GM12878 (cell line): ENCODE data around the gene HMGB4. TPM values are rescaled to one million over a fixed set of nuclear protein-coding genes. Genes with fewer than 3 reads are reported as not detected.

ENCODE experiments used
- ATAC-seq: fragments of 200-7000 bp; cut with Tn5 transposase; 3 replicates; pipeline ENCODE4 v1.9.1; 2020; ENCODE audit warnings: mild to moderate bottlenecking, moderate library complexity
- BruUV-seq: library from RNA; stranded (reverse); fragments of 400-500 nt; replicated peaks from 2 replicates; lab custom pipeline; 2021; lab: Mats Ljungman, UMichigan
- CTCF ChIA-PET: fragments of 300-600 bp; sonication (Branson Sonifier 250); formaldehyde crosslinking; extraction: SDS; loops from one replicate; lab custom pipeline; 2021; ENCODE audit warnings: inconsistent platforms; lab: Yijun Ruan, JAX
- POLR2A ChIA-PET: fragments of 350-600 bp; formaldehyde crosslinking; extraction: SDS; loops from one replicate; lab custom pipeline; 2021; ENCODE audit warnings: inconsistent platforms; lab: Charles Lee
- RAD21 ChIA-PET: fragments of 300-600 bp; sonication (Branson Sonifier 250); formaldehyde crosslinking; loops from one replicate; lab custom pipeline; 2023; ENCODE audit warnings: antibody characterized with exemption; ENCODE audit not compliant: unreplicated experiment; lab: Charles Lee
- SMC1A ChIA-PET: fragments of 300-600 bp; sonication (Branson Sonifier 250); formaldehyde crosslinking; loops from one replicate; lab custom pipeline; 2023; ENCODE audit not compliant: unreplicated experiment, uncharacterized antibody; lab: Charles Lee
- DNase-seq: peaks from one replicate; pipeline ENCODE4 v3.0.0-alpha.2; 2011; ENCODE audit warnings: low read depth, low spot score
- FAIRE-seq: peaks from 3 replicates; lab custom pipeline; 2011; peaks lifted over from hg19 to GRCh38; lab: Jason Lieb, UNC
- H2AFZ ChIP-seq: 2 replicates; pipeline ENCODE4 v1.6.0; 2011; ENCODE audit warnings: low read depth, low read length, control low read depth; ENCODE audit not compliant: control insufficient read depth
- H3K27ac ChIP-seq: 2 replicates; pipeline ENCODE4 v1.5.1; 2011; ENCODE audit warnings: control low read depth; ENCODE audit not compliant: control insufficient read depth, insufficient read depth
- H3K27me3 ChIP-seq, 2 experiments: replicated peaks in 1 of 2; 2 replicates each; pipeline versions ENCODE4 v1.6.0 to v1.6.1; 2011; ENCODE audit warnings: low read length in 1 of 2; ENCODE audit not compliant: control insufficient read depth in 2 of 2, insufficient read depth in 2 of 2
- H3K36me3 ChIP-seq, 2 experiments: 2 replicates each; pipeline ENCODE4 v1.5.1; 2011; ENCODE audit warnings: low read length in 1 of 2; ENCODE audit not compliant: control insufficient read depth in 2 of 2, insufficient read depth in 2 of 2
- H3K4me1 ChIP-seq: 2 replicates; pipeline ENCODE4 v1.6.1; 2011; ENCODE audit warnings: mild to moderate bottlenecking, low read length, moderate library complexity, mixed read lengths; ENCODE audit not compliant: control insufficient read depth, insufficient read depth
- H3K4me2 ChIP-seq: 2 replicates; pipeline ENCODE4 v1.6.0; 2011; ENCODE audit warnings: control low read depth; ENCODE audit not compliant: control insufficient read depth, insufficient read depth
- H3K4me3 ChIP-seq: fragments of 200-600 bp; sonication (generic); 2 replicates; pipeline ENCODE4 v1.5.1; 2016
- H3K79me2 ChIP-seq: 2 replicates; pipeline ENCODE4 v1.6.0; 2011; ENCODE audit warnings: low read length; ENCODE audit not compliant: control insufficient read depth, insufficient read depth
- H3K9ac ChIP-seq: 2 replicates; pipeline ENCODE4 v1.8.0; 2011; ENCODE audit warnings: low read length, control low read depth, mixed read lengths; ENCODE audit not compliant: control insufficient read depth, insufficient read depth
- H3K9me3 ChIP-seq: replicated peaks from 3 replicates; pipeline ENCODE4 v1.5.1; 2011; ENCODE audit warnings: mild to moderate bottlenecking, low read length; ENCODE audit not compliant: control insufficient read depth, insufficient read depth
- H4K20me1 ChIP-seq: 2 replicates; pipeline ENCODE4 v1.6.0; 2011; ENCODE audit not compliant: control insufficient read depth, insufficient read depth
- E4F1 ChIP-seq: fragments of 450-650 bp; IDR thresholded peaks from 2 replicates; pipeline ENCODE4 v1.6.1; 2018; ENCODE audit warnings: borderline replicate concordance, mild to moderate bottlenecking; ENCODE audit not compliant: partially characterized antibody
- IKZF2 ChIP-seq, 2 experiments: fragments of 450-650 bp; IDR thresholded peaks; 2 replicates each; pipeline ENCODE4 v1.6.1; 2017; ENCODE audit warnings: mild to moderate bottlenecking in 2 of 2, moderate library complexity in 2 of 2
- MXI1 ChIP-seq: fragments of 150-350 bp; IDR thresholded peaks from 2 replicates; pipeline ENCODE4 v1.6.1; 2011; ENCODE audit warnings: low read depth, mild to moderate bottlenecking, inconsistent platforms, low read length, improper control_type of control experiment
- NR2F1 ChIP-seq: fragments of 450-650 bp; conservative IDR thresholded peaks from 2 replicates; pipeline ENCODE4 v1.6.1; 2017; ENCODE audit warnings: mild to moderate bottlenecking
- WGBS: methylation state at CpG from one replicate; pipeline ENCODE4 v1.1.6; 2016; ENCODE audit warnings: low lambda C conversion rate; ENCODE audit not compliant: insufficient replicate concordance, insufficient coverage; ENCODE audit errors: missing lambda C conversion rate; 5-methylcytosine and 5-hydroxymethylcytosine counted together
- in situ Hi-C: fragments of 300-500 bp; cut with MboI; formaldehyde crosslinking; loops from 9 replicates; pipeline ENCODE4 v1.14.3; 2018; ENCODE audit warnings: mixed read lengths
- intact Hi-C: fragments of 100-400 bp; cut with micrococcal nuclease; formaldehyde crosslinking; loops from one replicate; pipeline ENCODE4 v1.14.2; 2022; ENCODE audit not compliant: unreplicated experiment
- polyA plus RNA-seq, 11 experiments: library from polyadenylated mRNA; depleted of rRNA in 4 of 11; unstranded in 6 of 11; stranded (reverse) in 5 of 11; fragments of >200 nt; fragmentation: Nextera tagmentation in 4 of 11; fragmentation: Illumina TruSeq in 1 of 11; extraction: Ambion mirVana in 4 of 11; extraction: Trizol in 1 of 11; gene quantifications; 1 replicate in 1 of 11; 2 replicates in 10 of 11; pipeline versions ENCODE4 v1.2.1 to v1.2.3, GENCODE V29; 2011 to 2016; ENCODE audit warnings: inconsistent platforms in 2 of 11, missing spikeins in 2 of 11, low read depth in 1 of 11
- total RNA-seq, 4 experiments: library from RNA; depleted of rRNA in 3 of 4; stranded (reverse); fragments of >200 nt in 3 of 4; fragmentation: Illumina TruSeq in 1 of 4; extraction: Trizol in 1 of 4; gene quantifications; 2 replicates each; pipeline versions ENCODE4 v1.2.1 to v1.2.3, GENCODE V29; 2013 to 2021
- TF ChIP-seq, protein P1 (sequence below): fragments of 450-650 bp; IDR thresholded peaks from 2 replicates; pipeline ENCODE4 v1.6.1; 2014; ENCODE audit warnings: mild to moderate bottlenecking

The HMGB4 gene
- total and polyA plus RNA-seq, 10 of the 15 experiments (the other 5 are each of a cell fraction or from before 2014, with no cell fraction given): not detected

DNA sequence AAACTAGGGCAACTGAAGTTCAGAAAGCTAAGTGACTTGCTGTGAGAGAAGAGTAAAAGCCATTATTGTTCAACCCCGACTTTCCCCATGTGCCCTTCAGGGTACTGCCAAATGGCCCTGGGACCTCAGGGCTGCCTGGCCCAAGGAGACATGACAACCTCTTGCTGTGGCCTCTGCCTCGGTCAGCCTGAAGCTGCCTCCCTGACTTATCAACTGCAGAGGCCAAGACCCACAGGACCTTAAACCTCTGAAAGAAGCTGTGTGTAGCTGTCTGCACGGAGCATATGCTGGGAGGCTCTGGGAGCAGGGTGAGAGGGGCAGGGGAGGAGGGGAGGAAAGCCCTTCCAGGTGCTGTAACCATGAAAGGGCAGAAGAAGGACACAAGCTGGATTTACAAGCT lies 35.9 kb downstream of the HMGB4 start:
- TF ChIP-seq E4F1: no peak
- no peak for TF ChIP-seq IKZF2 (IDR thresholded peaks at IDR 0.05)
- TF ChIP-seq MXI1: no peak
- no peak for TF ChIP-seq NR2F1
- TF ChIP-seq, protein P1, sequence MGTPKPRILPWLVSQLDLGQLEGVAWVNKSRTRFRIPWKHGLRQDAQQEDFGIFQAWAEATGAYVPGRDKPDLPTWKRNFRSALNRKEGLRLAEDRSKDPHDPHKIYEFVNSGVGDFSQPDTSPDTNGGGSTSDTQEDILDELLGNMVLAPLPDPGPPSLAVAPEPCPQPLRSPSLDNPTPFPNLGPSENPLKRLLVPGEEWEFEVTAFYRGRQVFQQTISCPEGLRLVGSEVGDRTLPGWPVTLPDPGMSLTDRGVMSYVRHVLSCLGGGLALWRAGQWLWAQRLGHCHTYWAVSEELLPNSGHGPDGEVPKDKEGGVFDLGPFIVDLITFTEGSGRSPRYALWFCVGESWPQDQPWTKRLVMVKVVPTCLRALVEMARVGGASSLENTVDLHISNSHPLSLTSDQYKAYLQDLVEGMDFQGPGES: no peak
- ChIA-PET CTCF (no interaction called here), SMC1A (interaction anchor here (0.6 kb wide), 1 partner anchor 259 kb away, joined by 3 read pairs; no protein-coding TSS in a partner anchor), POLR2A (no interaction called here), RAD21 (no interaction called here)
- DNase-seq (no peak), ATAC-seq (no peak), FAIRE-seq (no peak)
- H3K27me3 ChIP-seq: no peaks in the 10 kb centered on the region
- no peak overlapping the region for H3K4me3 ChIP-seq
- no peaks in the 10 kb centered on the region for H3K36me3 ChIP-seq
- in situ Hi-C loops (no loop called here), intact Hi-C loops (no loop called here)
- H3K9ac ChIP-seq: no peak overlapping the region
- 0% methylated on average over 3 of the region's 3 CpGs for WGBS
- H3K27ac ChIP-seq: no peak overlapping the region
- no peaks in the 10 kb centered on the region; the same call in 1 of the 2 replicates for H3K4me1 ChIP-seq
- no peak overlapping the region for H2AFZ ChIP-seq
- H3K9me3 ChIP-seq: no peaks in the 10 kb centered on the region
- BruUV-seq: no TSS peak
- no peaks in the 10 kb centered on the region for H3K79me2 ChIP-seq
- no peak overlapping the region for H3K4me2 ChIP-seq
- no peaks in the 10 kb centered on the region for H4K20me1 ChIP-seq
